WTC11 (cell line): ENCODE results near the gene IFRD1. TPM values are rescaled to one million over a fixed set of nuclear protein-coding genes. Genes with fewer than 3 reads are reported as not detected.

Experiments
- ATAC-seq: fragments of 200-7000 bp; cut with Tn5 transposase; 2 replicates; pipeline ENCODE4 v1.10.0; 2021; ENCODE audit warnings: mild to moderate bottlenecking, moderate library complexity
- CTCF ChIA-PET: fragments of 300-600 bp; sonication (Branson Sonifier 250); formaldehyde crosslinking; loops from one replicate; lab custom pipeline; 2021; ENCODE audit warnings: antibody characterized with exemption; lab: Charles Lee
- POLR2A ChIA-PET: fragments of 350-600 bp; sonication (Branson Sonifier 250); formaldehyde crosslinking; loops from one replicate; lab custom pipeline; 2021; ENCODE audit warnings: antibody characterized with exemption; lab: Charles Lee
- DNase-seq: peaks from one replicate; pipeline ENCODE4 v3.0.0; 2021; ENCODE audit warnings: low spot score
- H3K27ac Mint-ChIP-seq: 2 replicates; pipeline ENCODE4 v1.8.0; 2021; ENCODE audit warnings: mixed read lengths
- H3K27me3 Mint-ChIP-seq: 2 replicates; pipeline ENCODE4 v1.8.0; 2021; ENCODE audit warnings: low read depth, mild to moderate bottlenecking, moderate library complexity, mixed read lengths
- H3K36me3 Mint-ChIP-seq: 2 replicates; pipeline ENCODE4 v1.8.0; 2021; ENCODE audit warnings: mixed read lengths
- H3K4me1 Mint-ChIP-seq: 2 replicates; pipeline ENCODE4 v1.8.0; 2022; ENCODE audit warnings: mixed read lengths
- H3K4me3 Mint-ChIP-seq: 2 replicates; pipeline ENCODE4 v1.8.0; 2021; ENCODE audit warnings: mild to moderate bottlenecking, moderate library complexity, mixed read lengths
- H3K9me3 Mint-ChIP-seq: 2 replicates; pipeline ENCODE4 v1.8.0; 2021; ENCODE audit warnings: mixed read lengths
- ARID4B ChIP-seq: sonication (generic); formaldehyde crosslinking; IDR thresholded peaks from 2 replicates; pipeline ENCODE4 v1.8.0; 2023; ENCODE audit warnings: missing genetic modification reagents, mild to moderate bottlenecking, borderline replicate concordance
- CDX4 ChIP-seq: fragments of 250-450 bp; sonication (Bioruptor Pico); IDR thresholded peaks from 2 replicates; pipeline ENCODE4 v1.9.0; 2021; ENCODE audit warnings: moderate library complexity, mild to moderate bottlenecking, inconsistent platforms, borderline replicate concordance
- ELF4 ChIP-seq: sonication (generic); formaldehyde crosslinking; IDR thresholded peaks from 2 replicates; pipeline ENCODE4 v1.8.1; 2022; ENCODE audit warnings: low read depth, mild to moderate bottlenecking, moderate library complexity, missing genetic modification reagents
- GRHL2 ChIP-seq: fragments of 250-450 bp; sonication (Bioruptor Pico); IDR thresholded peaks from 2 replicates; pipeline ENCODE4 v1.8.0; 2022; ENCODE audit warnings: mild to moderate bottlenecking, moderate library complexity; ENCODE audit not compliant: insufficient replicate concordance, severe bottlenecking
- HMGA2 ChIP-seq: fragments of 250-450 bp; sonication (Bioruptor Pico); IDR thresholded peaks from 2 replicates; pipeline ENCODE4 v1.4.0; 2021; ENCODE audit warnings: mild to moderate bottlenecking, moderate library complexity
- JAZF1 ChIP-seq: fragments of 250-450 bp; sonication (Bioruptor Pico); IDR thresholded peaks from 2 replicates; pipeline ENCODE4 v1.9.0; 2021; ENCODE audit warnings: moderate library complexity, mild to moderate bottlenecking, inconsistent platforms
- MXD4 ChIP-seq: fragments of 250-450 bp; sonication (Bioruptor Pico); IDR thresholded peaks from 2 replicates; pipeline ENCODE4 v1.8.0; 2021; ENCODE audit warnings: mild to moderate bottlenecking, moderate library complexity, borderline replicate concordance
- NFATC4 ChIP-seq: fragments of 250-450 bp; sonication (Bioruptor Pico); IDR thresholded peaks from 2 replicates; pipeline ENCODE4 v1.9.0; 2021; ENCODE audit warnings: mild to moderate bottlenecking
- OVOL2 ChIP-seq: fragments of 250-450 bp; sonication (Bioruptor Pico); IDR thresholded peaks from 2 replicates; pipeline ENCODE4 v1.9.0; 2021; ENCODE audit warnings: mild to moderate bottlenecking, borderline replicate concordance
- PRRX2 ChIP-seq: fragments of 250-450 bp; sonication (Bioruptor Pico); IDR thresholded peaks from 2 replicates; pipeline ENCODE4 v1.8.0; 2021; ENCODE audit warnings: mild to moderate bottlenecking
- ZMAT4 ChIP-seq: fragments of 250-450 bp; sonication (Bioruptor Pico); IDR thresholded peaks from 2 replicates; pipeline ENCODE4 v1.9.0; 2021; ENCODE audit warnings: mild to moderate bottlenecking
- ZNF219 ChIP-seq: sonication (generic); formaldehyde crosslinking; IDR thresholded peaks from 2 replicates; pipeline ENCODE4 v1.8.0; 2023; ENCODE audit warnings: missing genetic modification reagents, mild to moderate bottlenecking, borderline replicate concordance
- ZNF281 ChIP-seq: sonication (generic); formaldehyde crosslinking; IDR thresholded peaks from 2 replicates; pipeline ENCODE4 v1.8.0; 2023; ENCODE audit warnings: mild to moderate bottlenecking, missing genetic modification reagents
- ZNF317 ChIP-seq: sonication (generic); formaldehyde crosslinking; IDR thresholded peaks from 2 replicates; pipeline ENCODE4 v1.8.1; 2023; ENCODE audit warnings: low read depth, mild to moderate bottlenecking, moderate library complexity, missing genetic modification reagents, borderline replicate concordance
- ZNF416 ChIP-seq: fragments of 250-450 bp; sonication (Bioruptor Pico); IDR thresholded peaks from 2 replicates; pipeline ENCODE4 v1.9.0; 2021; ENCODE audit warnings: mild to moderate bottlenecking, inconsistent platforms
- ZNF671 ChIP-seq: fragments of 250-450 bp; sonication (Bioruptor Pico); IDR thresholded peaks from 2 replicates; pipeline ENCODE4 v1.8.0; 2021; ENCODE audit warnings: mild to moderate bottlenecking
- total RNA-seq: library from RNA; stranded (reverse); gene quantifications from 3 replicates; pipeline ENCODE4 v1.2.3, GENCODE V29; 2021
- TF ChIP-seq, protein P1 (sequence below): sonication (generic); formaldehyde crosslinking; IDR thresholded peaks from 2 replicates; pipeline ENCODE4 v1.8.0; 2022; ENCODE audit warnings: missing genetic modification reagents
- TF ChIP-seq, protein P2 (sequence below): sonication (generic); formaldehyde crosslinking; IDR thresholded peaks from 2 replicates; pipeline ENCODE4 v1.8.1; 2022; ENCODE audit warnings: mild to moderate bottlenecking, missing genetic modification reagents, moderate library complexity, borderline replicate concordance
- TF ChIP-seq, protein P3 (sequence below): sonication (generic); formaldehyde crosslinking; IDR thresholded peaks from 2 replicates; pipeline ENCODE4 v1.8.1; 2023; ENCODE audit warnings: mild to moderate bottlenecking, missing genetic modification reagents, moderate library complexity

Gene IFRD1
- total RNA-seq, 1 experiment from 2014 or later: 31.2 TPM

- Mint-ChIP-seq H3K4me3 (no peak overlapping the region), H3K27ac (no peak overlapping the region), H3K9me3 (no peaks in the 10 kb centered on the region), H3K4me1 (no peaks in the 10 kb centered on the region), H3K27me3 (no peaks in the 10 kb centered on the region), H3K36me3 (no peaks in the 10 kb centered on the region)
- no peak for DNase-seq
- CTCF ChIA-PET: interaction anchor here (0.5 kb wide), 1 partner anchor 247 kb away, joined by 3 read pairs; no protein-coding TSS in a partner anchor
- POLR2A ChIA-PET: no interaction called here
- no peak for TF ChIP-seq GRHL2 (CRISPR knock-in tag)
- TF ChIP-seq JAZF1: no peak
- TF ChIP-seq ELF4 (CRISPR knock-in tag): no peak
- no peak for TF ChIP-seq ARID4B (CRISPR knock-in tag)
- TF ChIP-seq, protein P1, sequence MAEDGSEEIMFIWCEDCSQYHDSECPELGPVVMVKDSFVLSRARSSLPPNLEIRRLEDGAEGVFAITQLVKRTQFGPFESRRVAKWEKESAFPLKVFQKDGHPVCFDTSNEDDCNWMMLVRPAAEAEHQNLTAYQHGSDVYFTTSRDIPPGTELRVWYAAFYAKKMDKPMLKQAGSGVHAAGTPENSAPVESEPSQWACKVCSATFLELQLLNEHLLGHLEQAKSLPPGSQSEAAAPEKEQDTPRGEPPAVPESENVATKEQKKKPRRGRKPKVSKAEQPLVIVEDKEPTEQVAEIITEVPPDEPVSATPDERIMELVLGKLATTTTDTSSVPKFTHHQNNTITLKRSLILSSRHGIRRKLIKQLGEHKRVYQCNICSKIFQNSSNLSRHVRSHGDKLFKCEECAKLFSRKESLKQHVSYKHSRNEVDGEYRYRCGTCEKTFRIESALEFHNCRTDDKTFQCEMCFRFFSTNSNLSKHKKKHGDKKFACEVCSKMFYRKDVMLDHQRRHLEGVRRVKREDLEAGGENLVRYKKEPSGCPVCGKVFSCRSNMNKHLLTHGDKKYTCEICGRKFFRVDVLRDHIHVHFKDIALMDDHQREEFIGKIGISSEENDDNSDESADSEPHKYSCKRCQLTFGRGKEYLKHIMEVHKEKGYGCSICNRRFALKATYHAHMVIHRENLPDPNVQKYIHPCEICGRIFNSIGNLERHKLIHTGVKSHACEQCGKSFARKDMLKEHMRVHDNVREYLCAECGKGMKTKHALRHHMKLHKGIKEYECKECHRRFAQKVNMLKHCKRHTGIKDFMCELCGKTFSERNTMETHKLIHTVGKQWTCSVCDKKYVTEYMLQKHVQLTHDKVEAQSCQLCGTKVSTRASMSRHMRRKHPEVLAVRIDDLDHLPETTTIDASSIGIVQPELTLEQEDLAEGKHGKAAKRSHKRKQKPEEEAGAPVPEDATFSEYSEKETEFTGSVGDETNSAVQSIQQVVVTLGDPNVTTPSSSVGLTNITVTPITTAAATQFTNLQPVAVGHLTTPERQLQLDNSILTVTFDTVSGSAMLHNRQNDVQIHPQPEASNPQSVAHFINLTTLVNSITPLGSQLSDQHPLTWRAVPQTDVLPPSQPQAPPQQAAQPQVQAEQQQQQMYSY: no peak
- no peak for TF ChIP-seq MXD4 (CRISPR knock-in tag)
- no peak for TF ChIP-seq NFATC4 (CRISPR knock-in tag)
- no peak for TF ChIP-seq ZNF671 (CRISPR knock-in tag)
- no peak for TF ChIP-seq CDX4 (CRISPR knock-in tag)
- TF ChIP-seq, protein P2, sequence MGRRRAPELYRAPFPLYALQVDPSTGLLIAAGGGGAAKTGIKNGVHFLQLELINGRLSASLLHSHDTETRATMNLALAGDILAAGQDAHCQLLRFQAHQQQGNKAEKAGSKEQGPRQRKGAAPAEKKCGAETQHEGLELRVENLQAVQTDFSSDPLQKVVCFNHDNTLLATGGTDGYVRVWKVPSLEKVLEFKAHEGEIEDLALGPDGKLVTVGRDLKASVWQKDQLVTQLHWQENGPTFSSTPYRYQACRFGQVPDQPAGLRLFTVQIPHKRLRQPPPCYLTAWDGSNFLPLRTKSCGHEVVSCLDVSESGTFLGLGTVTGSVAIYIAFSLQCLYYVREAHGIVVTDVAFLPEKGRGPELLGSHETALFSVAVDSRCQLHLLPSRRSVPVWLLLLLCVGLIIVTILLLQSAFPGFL (CRISPR knock-in tag): no peak
- no peak for ATAC-seq
These were observed 60.5 kb downstream of the IFRD1 start for GRCh38 chr7:112510743-112511110.

- H3K27me3 Mint-ChIP-seq: no peaks in the 10 kb centered on the region
- no peak for ATAC-seq
- DNase-seq: no peak
- no peaks in the 10 kb centered on the region for H3K36me3 Mint-ChIP-seq
- no peak overlapping the region for H3K27ac Mint-ChIP-seq
- H3K4me3 Mint-ChIP-seq: no peak overlapping the region
- CTCF ChIA-PET: no interaction called here
- POLR2A ChIA-PET: no interaction called here
- peaks cover 2% of the 10 kb centered on the region for H3K4me1 Mint-ChIP-seq
- H3K9me3 Mint-ChIP-seq: no peaks in the 10 kb centered on the region
- no peak for TF ChIP-seq ZNF416
- no peak for TF ChIP-seq PRRX2 (CRISPR knock-in tag)
- TF ChIP-seq ZMAT4 (CRISPR knock-in tag): no peak
- TF ChIP-seq ZNF281 (CRISPR knock-in tag): no peak
- TF ChIP-seq, protein P3, sequence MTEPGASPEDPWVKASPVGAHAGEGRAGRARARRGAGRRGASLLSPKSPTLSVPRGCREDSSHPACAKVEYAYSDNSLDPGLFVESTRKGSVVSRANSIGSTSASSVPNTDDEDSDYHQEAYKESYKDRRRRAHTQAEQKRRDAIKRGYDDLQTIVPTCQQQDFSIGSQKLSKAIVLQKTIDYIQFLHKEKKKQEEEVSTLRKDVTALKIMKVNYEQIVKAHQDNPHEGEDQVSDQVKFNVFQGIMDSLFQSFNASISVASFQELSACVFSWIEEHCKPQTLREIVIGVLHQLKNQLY (CRISPR knock-in tag): no peak
- TF ChIP-seq ZNF219 (CRISPR knock-in tag): no peak
- no peak for TF ChIP-seq ZNF317 (CRISPR knock-in tag)
- TF ChIP-seq HMGA2 (CRISPR knock-in tag): no peak
- no peak for TF ChIP-seq OVOL2 (CRISPR knock-in tag)
These were observed 61.4 kb downstream of the IFRD1 start for GRCh38 chr7:112511451-112512202.
